GM03348 (cell line): ENCODE results near the gene RSU1.
A peak's percentile ranks its signal among the peaks of the same experiment; 100 is the strongest.

Experiments used
- DNase-seq: peaks from one replicate; pipeline ENCODE4 v3.0.0; 2012; ENCODE audit warnings: low spot score

Gene RSU1

DNA sequence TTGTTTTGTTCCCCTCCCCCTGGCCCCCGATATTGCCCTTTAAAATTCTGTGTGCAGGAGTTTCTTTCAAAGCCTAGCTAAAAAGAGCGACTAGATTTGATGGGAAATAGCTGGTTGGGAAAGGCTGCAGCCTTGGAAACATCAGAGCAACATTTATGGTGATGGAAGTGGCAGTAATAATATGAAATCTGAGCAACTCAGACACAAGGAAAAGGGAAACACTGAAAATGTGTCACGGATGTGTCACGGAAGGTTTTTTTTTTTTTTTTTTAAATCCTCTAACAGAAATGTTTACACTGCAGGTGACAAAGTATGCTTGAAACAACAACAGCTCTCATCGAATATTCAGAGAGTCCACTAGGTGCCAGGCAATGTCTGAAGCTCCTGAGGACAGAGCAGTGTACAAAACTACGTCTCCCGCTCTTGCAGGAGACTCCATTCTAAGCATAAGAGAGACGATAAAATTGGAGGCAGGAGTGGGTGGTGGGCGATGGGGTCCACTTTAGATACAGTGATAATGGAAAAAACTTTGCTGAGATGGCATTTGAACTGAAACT is 143.0 kb downstream of the RSU1 start:
- no peak for DNase-seq

DNA sequence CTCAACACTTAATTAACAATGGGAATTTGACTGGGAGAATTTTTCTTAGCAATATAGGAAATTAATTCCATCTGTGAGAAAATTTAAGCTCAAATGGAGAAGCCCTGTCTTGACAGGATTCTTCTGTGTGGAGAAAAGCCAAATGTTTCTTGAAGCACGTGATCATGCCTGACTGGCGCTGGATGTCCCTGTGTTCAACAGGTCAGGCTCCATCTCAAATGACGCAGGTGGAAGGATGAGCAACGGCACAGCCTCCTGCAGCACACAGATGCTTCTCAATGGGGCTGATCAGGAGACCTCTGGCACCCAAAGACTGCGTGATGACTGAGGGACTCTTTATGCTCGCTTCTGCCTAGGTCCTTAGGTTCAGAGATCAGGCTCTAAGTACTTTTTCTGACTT is 143.8 kb downstream of the RSU1 start:
- no peak for DNase-seq

DNA sequence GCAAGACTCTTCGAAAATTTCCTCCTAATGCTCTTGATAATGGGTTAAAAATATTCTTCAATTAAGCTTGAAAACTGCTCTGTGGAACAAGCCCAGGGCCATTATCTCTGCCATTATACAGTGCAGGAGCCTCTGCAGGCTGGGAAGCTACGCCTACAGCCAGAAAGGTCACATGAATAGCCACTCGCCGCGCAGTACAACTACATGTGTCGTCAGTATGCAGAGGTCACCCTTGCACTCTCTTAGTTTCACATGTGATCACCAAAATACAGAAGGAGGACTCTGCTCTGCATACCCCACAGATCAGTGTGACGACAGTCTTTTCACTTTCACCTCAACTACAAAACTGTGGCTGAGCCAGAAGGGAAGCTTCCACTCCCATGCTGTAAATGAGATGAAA is 153.8 kb downstream of the RSU1 start:
- no peak for DNase-seq

DNA sequence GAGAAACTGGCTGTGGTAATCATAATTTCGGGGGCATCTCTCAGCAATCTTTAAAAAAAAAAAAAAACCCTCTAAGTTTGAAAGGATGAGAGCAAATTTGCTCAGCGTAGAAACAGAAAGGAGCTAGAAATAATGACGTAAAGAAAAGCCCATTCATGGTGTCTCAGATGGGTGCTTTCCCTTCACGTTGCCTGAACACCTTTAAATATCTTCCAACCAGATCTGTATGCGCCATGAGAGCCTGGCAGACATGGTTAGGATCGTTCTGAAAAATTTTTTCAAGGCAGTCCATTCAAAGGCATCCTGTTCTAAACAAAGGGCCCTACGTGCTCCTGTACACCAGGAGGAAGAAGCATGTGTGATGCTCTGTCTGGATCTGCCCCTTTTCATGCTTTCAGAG is 154.3 kb downstream of the RSU1 start:
- DNase-seq: no peak

DNA sequence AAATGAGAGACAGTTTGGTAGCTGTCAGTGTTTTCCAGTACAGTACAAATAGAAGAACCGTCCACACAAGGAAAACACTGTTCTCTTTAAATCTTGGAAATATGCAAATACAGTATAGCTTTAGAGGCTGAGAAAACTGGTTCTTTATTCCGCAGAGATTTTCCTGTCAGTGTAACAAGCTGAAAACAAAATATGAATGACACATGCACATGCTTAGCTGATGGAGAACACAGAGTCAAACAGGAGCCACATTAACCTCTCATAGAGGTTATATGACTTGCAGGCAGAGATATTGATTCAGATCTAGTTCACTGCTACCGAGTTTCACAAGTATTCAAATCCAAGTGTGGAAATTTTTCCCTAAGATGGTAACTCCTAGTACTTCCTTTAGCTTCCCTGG is 160.3 kb downstream of the RSU1 start:
- no peak for DNase-seq

DNA sequence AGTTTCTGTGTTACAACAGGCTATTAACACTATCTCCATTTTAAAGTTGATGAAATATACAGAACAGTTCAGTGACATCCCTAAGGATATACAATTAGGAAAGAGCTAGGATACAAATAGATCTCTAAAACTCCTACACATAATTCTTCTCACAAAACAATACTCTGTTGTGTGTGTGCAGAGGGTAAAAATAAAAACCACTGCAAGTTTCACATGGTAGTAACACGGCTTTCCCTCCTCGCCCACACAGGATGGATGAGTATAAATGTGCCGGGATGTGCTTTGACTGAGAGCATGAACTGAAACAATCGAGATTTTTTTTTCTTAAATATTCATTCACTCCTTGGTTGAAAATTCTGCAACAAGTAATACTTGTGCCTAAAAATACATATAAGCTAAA is 164.0 kb downstream of the RSU1 start:
- DNase-seq: no peak

DNA sequence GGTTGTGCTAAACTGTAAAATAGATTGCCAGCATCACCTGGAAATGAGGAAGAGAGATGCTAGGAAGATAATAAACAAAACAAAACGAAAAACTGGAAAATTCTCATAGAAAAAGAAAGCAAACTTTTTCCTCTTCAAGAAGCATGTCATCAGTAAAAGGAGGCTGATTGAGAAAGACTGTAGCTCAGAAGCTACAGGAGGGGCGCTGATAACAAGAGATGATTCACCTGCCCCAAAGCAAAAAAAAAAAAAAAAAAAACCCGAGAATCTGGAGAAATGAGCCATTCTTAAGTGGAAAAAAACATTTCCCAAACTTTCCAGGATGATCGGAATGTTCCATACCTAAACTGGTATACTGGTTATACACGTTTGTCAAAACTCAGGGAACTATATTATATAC is 165.1 kb downstream of the RSU1 start:
- no peak for DNase-seq

DNA sequence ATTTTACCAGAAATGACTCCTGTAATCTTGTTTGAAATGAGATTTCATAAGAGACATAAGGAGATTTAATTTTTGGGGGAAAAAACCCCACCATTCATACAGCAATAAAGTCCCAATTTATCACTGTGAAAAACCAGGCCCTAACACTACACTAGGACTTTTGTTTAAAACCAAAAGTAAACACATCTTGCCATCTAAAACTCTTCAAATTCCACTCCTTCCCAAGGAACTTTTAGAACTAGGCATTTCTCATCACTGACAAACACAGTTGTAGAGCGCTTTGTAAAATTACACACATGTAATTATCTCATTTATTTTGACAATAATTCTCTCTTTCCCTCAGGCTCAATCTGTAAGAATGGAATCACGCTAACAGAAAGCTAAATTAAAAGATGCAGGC is 167.5 kb downstream of the RSU1 start:
- no peak for DNase-seq

DNA sequence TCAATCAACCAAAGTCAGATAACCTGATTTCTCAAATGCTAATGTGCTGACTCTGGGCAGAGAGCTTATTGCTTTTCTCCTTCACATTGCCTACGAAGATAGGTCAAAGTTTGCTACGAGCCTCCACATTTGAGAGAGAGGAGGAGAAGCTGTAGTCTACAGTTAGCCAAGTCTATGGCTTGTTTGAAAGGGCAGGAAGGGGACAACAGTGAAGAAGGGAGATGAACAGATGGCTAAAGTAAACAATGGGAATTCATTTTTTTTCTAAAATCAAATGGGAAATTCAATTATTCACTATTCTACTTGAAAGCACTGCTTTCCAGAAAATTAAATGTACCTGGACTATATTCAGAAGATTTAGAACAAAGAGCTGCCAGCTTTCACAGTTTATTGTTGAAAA is 168.9 kb downstream of the RSU1 start:
- DNase-seq: no peak

DNA sequence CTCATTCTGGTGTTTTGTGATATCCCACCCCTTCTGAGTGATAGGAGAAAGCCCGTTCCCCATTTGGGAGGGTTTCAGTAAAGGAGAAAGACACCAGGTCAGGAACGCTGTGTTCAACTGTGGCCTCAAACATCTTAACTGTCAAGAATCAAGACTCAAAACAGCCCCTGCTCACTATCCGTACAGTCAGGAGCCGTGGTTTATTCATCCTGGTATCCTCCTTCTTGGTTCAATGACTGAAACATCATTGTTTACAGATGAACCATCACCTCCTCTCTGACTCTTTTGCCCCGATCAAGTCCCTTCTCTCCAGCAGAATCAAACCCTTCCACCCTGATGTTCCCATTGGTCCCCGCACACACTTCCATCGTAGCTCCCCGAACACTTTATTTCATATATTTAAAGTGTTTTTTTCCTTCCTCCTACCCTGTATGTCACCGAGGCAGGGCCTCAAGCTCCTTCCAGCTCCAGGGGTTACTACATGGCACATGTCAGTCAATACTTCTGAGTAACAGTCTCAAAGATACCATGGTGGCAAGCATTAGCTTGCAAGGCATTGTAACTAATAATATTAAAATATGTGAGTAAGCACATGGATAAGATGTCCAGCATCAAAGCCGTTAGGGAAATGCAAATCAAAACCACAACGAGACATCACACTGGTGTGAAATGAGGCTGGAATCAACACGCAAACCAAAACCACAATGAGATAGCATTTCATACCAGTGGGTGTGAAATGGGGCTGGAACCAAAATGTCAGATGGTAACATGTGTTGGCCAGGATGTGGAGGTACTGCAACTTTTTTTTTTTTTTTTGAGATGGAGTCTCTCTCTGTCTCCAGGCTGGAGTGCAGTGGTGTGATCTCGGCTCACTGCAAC is 170.8 kb downstream of the RSU1 start:
- DNase-seq: no peak

DNA sequence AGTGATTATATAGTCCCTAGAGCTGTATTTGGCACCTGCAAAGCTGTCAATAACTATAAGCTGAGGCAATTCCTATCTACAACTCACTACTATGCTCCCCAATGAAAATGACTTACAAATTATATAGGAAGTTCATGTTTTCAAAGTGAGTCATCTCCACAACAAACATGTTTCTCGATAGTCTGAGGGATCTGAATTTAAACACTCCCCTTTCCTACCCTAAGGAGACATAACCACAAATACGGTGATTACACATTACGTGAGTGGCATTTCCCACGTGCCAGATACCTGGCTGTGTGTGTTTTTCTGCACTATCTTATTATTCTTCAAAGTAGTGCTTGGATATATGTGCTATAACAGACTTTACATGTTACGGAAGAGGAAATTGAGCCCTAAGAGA is 173.1 kb downstream of the RSU1 start:
- no peak for DNase-seq

DNA sequence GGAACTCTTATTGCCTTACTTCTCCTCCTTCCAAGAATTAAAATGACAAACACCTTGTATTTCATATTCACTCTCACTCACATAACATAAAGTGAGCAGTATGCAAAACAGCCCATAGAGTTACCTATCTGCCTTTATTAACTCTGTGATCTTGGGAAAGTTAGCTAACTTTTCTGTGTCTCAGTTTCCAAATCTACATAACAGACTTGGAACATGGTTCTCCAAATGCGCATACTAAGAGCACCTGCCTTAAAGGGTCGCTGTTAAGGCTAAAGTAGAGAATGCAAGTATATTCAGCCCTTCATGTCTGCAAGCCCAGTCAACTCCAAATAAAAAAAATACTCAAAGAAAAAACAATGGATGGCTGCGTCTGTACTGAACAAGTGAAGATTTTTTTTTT is 173.7 kb downstream of the RSU1 start:
- no peak for DNase-seq

DNA sequence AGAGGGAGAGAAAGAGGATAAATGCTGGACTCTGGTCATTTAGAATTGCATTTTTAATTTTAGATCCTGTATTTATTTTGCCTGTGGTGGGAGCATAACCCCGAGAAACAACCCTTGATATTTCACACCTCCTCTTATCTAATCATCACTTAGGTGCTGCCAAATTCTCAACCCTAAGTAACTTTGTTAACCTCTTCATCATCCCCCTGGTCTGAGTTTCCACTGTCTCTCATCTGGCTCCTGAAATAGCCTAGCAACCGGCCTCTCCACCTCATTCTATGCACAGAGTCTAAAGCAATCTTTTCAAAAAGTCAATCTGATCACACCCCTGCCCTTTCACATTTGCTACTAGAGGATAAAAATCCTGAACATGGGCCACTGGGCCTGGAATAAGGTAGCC is 177.1 kb downstream of the RSU1 start:
- no peak for DNase-seq

DNA sequence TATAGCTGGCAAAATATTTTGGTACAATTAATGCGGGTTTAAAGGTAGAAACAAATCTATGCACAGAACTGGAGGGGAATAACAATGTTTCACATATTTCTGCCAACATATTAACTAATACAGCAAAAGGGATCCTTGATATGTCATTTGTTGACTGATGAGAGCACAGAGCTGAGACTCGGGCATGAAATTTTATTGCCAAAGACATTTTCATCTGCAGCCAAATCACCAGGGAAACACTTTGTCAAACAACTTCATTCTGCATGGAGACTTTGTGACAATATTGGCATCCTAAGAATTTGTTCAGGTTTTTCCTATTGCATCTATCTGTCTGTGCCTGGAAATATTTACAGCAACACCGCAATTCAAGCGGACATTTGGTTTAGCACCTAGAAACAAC is 177.8 kb downstream of the RSU1 start:
- no peak for DNase-seq

DNA sequence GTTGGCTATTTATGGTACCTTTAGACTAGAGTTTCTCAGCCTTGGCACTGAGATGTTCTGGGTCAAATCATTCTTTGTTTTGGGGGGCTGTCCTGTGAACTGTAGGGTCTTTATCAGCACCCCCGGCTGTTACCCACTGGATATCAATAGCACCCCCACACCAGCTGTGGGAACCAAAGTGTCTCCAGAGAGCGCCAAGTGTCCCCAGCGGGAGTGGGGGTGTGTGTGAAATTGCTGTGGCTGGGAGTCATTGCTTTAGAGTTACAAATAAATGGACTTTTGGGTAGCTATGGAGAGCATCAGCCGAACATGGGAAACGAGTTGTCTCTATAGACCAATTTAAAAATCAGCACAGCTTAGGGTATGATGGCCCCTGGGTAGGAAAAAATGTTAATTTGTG is 184.2 kb downstream of the RSU1 start:
- DNase-seq: no peak

DNA sequence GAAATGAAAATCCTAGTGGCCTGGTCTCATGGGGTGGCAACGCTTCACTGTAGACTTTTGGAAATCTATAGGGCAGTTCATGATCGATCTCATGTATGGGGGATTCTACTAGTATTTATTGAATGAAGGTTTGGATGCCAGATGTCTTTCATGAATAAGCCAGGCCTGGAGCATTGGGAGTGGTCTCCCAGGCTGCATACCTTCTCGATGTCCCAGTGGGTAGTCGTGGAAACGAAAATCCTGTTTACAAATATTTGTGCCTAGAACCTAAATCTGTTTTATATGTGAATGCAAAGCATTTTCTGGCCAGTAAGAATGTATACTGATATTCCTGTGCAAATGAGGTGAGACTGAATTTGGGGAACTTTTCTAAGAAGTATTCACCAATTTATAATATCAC is 190.5 kb downstream of the RSU1 start:
- no peak for DNase-seq

DNA sequence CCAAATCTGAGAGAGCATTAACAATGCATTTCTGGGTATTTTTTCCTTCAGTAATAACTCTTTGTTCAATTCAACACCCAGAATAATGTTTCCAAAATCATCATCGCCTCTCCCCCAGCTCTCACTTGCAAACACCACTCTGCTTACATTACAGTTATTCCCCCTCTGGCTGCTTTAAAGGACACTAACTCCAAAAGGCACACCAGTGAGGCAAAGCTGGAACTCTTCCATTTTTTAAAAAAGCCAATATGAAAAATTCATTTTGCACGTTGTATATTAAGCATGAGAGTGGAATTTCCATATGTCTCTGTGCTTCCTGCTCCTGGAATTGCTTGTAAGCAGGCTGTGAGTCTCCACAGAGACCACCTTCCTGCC is 204.3 kb downstream of the RSU1 start:
- no peak for DNase-seq

DNA sequence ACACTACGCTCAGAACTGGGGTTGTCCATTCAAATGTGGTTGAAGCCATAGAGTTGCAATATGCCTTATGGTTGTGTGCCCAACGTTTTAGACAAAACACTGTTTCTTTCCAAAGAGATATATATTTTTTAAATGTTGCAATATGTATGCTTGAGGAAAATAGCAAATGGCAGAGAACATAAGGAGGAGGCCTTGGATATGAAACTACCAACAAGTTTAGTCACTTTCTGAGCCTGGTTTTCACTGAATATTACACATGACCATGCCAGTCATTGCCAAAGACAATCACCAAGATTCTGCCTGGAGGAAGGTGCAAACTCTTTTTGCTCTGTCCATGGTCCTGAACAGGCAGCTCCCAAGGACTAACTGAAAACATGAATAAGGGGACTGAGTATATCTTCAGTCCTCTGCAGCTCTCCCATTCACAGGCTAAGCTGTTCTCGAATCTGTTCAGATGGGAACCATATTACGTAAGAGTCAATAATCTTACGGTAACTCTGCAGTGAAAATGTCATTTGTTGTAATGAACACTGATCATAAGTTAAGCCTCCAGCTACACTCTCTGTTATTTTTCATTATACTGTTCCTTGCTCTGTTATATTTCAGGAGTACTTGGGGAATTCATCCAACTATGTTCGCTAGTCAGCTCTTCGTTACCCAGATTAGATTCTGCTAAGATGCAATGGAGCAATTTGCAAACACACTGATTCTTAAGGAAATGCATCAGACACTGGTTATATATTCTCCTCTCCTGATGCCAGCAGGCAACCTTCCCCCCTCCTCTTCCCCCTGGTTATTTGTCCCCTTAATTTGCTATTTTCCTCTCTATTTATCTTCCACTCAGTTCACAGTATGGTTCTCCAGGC is 204.9 kb downstream of the RSU1 start:
- peak; percentile 25 for DNase-seq

DNA sequence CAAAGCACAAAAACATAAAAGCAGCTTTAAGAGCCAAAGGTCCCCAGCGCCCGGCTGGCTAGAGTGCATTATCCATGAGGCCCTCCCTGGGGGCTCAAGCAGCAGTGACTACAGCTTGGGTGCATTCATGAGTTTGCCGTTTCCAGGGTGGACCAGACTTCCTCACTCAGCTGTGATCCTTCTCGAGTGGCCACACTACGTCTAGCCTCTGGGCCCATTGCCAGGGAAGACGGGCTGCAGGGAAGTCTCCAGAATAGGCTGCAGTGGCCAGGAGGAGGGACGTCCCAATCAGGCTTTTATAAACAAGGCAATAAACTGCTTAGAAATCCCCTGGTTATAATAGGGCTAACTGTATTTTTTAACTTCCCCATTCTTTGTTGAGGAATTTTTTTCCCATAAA is 206.2 kb downstream of the RSU1 start:
- DNase-seq: no peak

DNA sequence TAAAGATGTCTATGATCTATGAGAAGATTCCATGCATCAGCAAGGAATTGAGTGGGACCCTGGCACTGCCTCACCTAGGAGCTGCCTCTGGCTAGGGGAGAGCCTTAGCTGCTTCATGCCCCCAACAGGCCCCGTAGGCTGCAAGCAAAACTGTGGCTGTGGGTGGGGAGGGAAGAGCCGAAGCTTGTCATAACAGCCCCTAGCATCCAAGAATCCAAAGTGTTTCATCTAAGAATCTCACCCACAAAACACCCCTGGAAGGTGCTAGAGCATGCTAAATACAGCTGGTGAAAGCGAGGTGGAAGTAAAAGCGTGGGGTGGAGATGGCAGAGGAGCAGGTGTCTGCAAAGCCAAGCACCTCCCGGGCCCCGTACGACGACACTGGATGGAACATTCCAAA is 208.0 kb downstream of the RSU1 start:
- no peak for DNase-seq

DNA sequence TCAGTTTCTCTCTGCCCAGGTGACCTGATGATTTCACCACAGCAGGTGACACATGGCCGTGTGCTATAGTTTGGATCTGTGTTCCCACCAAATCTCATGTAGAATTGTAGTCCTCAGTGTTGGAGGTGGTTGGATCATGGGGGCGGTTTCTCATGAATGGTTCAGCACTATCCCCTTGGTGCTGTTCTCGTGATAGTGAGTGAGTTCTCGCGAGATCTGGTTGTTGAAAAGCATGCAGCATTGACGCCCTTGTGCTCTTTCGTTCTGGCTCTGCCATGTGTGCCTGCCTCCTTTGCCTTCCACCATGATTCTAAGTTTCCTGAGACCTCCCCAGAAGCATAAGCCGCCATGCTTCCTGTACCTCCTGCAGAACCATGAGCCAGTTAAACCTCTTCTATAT is 210.3 kb downstream of the RSU1 start:
- no peak for DNase-seq

DNA sequence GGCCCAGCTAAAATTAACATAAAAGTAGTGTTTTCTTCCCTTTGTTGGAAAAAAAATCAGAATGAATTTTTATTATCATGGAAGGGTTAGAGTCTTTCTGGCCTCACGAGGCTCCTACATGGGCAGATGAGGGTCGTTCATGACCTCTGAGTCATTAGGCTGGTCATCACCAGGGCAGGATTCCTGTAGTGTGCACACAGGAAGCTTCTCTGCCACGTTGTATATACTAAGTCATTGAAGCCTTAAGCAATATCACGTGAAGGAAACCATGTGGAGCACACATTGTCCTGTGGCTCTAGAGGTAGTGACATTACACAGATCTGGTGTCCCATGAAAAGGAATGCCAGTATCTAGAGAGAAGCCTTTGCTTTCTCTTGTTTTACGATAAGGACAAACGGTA is 210.8 kb downstream of the RSU1 start:
- no peak for DNase-seq

DNA sequence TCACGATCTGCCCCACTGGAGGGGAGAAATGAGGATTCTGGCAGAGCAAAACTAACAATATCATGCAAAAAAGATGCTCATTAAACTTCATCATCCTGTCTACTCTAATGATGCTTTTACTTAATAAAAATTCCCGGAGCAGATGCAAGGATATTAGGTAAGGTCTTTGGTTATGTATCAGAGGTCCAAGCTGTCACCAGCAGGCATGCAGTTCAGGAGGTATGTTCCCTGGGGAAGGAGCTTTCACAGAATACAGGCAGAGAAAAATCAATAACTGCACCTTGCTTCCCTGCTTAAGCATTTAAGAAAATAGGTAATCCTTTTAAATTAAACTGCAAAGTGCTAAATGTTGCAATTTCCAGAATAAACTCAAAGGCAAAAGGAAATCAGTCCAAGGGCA is 213.9 kb downstream of the RSU1 start:
- no peak for DNase-seq
